ENCODE measurements around the gene MYO15A.
A peak's percentile ranks its signal among the peaks of the same experiment; 100 is the strongest.

Gene MYO15A

GRCh38 chr17:18142417-18142816 is 33.9 kb downstream of the MYO15A start:
- in situ Hi-C loops (cut with HindIII; ENCODE audit: low sequenced_read_pairs), result no loop called here
- no peak for TF ChIP-seq CTCF (IDR thresholded peaks at IDR 0.05; ENCODE audit: low read depth, low read length)
- H3K4me3 ChIP-seq (ENCODE audit: low read depth, low read length), result no peak overlapping the region
- no peak for DNase-seq (ENCODE audit: low read depth, low spot score)

- no peak overlapping the region for H3K4me3 ChIP-seq (ENCODE audit: low read depth, low read length)
- TF ChIP-seq CTCF (IDR thresholded peaks at IDR 0.05; ENCODE audit: low read depth, low read length), result peak; percentile 56
- no peak for DNase-seq (ENCODE audit: low read depth, low spot score)
- in situ Hi-C loops (cut with HindIII; ENCODE audit: low sequenced_read_pairs), result no loop called here
These were observed 34.7 kb downstream of the MYO15A start for GRCh38 chr17:18143044-18143936.

GRCh38 chr17:18144261-18144660 is 35.7 kb downstream of the MYO15A start:
- in situ Hi-C loops (cut with HindIII; ENCODE audit: low sequenced_read_pairs), result no loop called here
- no peak overlapping the region for H3K4me3 ChIP-seq (ENCODE audit: low read depth, low read length)
- TF ChIP-seq CTCF (IDR thresholded peaks at IDR 0.05; ENCODE audit: low read depth, low read length), result no peak
- DNase-seq (ENCODE audit: low read depth, low spot score), result no peak

- DNase-seq (ENCODE audit: low read depth, low spot score), result no peak
- in situ Hi-C loops (cut with HindIII; ENCODE audit: low sequenced_read_pairs), result no loop called here
- no peak for TF ChIP-seq CTCF (IDR thresholded peaks at IDR 0.05; ENCODE audit: low read depth, low read length)
- H3K4me3 ChIP-seq (ENCODE audit: low read depth, low read length), result no peak overlapping the region
These were observed 36.3 kb downstream of the MYO15A start for GRCh38 chr17:18144855-18145254.

- H3K4me3 ChIP-seq (ENCODE audit: low read depth, low read length), result no peak overlapping the region
- in situ Hi-C loops (cut with HindIII; ENCODE audit: low sequenced_read_pairs), result no loop called here
- no peak for TF ChIP-seq CTCF (IDR thresholded peaks at IDR 0.05; ENCODE audit: low read depth, low read length)
- no peak for DNase-seq (ENCODE audit: low read depth, low spot score)
These were observed 37.3 kb downstream of the MYO15A start for GRCh38 chr17:18145811-18146210.

- in situ Hi-C loops (cut with HindIII; ENCODE audit: low sequenced_read_pairs), result no loop called here
- no peak for DNase-seq (ENCODE audit: low read depth, low spot score)
- TF ChIP-seq CTCF (IDR thresholded peaks at IDR 0.05; ENCODE audit: low read depth, low read length), result no peak
- H3K4me3 ChIP-seq (ENCODE audit: low read depth, low read length), result no peak overlapping the region
These were observed 37.7 kb downstream of the MYO15A start for GRCh38 chr17:18146259-18146658.

Measured in astrocyte of the spinal cord (primary cell).